H1 (cell line): ENCODE results near the gene LIN54. TPM values are rescaled to one million over a fixed set of nuclear protein-coding genes. Genes with fewer than 3 reads are reported as not detected.

Source experiments
- POLR2AphosphoS5 ChIP-seq: IDR thresholded peaks from 2 replicates; pipeline ENCODE4 v1.6.1; 2011; ENCODE audit warnings: low read depth, low read length
- RNF2 ChIP-seq: fragments of 200-900, 300-1000 bp; sonication (generic); IDR thresholded peaks from 2 replicates; pipeline ENCODE4 v1.7.1; 2016; ENCODE audit warnings: borderline replicate concordance, low read depth, mild to moderate bottlenecking, antibody characterized with exemption, low read length; ENCODE audit not compliant: poor library complexity, severe bottlenecking; ENCODE audit errors: missing control alignments
- SRF ChIP-seq: IDR thresholded peaks from 2 replicates; pipeline ENCODE4 v1.6.1; 2011; ENCODE audit warnings: mild to moderate bottlenecking, low read depth, low read length, moderate library complexity
- polyA plus RNA-seq, 7 experiments: library from polyadenylated mRNA; depleted of rRNA in 3 of 7; stranded (reverse) in 5 of 7; unstranded in 2 of 7; fragments of >200 nt in 5 of 7; fragments of 200-250 nt in 2 of 7; gene quantifications; 1 replicate in 5 of 7; 2 replicates in 1 of 7; 4 replicates in 1 of 7; pipeline versions ENCODE4 v1.2.1 to v1.2.3, GENCODE V29; 2011 to 2013; ENCODE audit warnings: missing spikeins in 2 of 7, mixed read lengths in 2 of 7
- total RNA-seq: library from RNA; stranded (reverse); fragmentation: NEBNext Ultra II Directional; extraction: Animal tissue kit (Norgen Biotek cat#: 25700); gene quantifications from 2 replicates; pipeline ENCODE4 v1.2.1, GENCODE V29; 2021
- TF ChIP-seq, protein P1 (sequence below), 3 experiments: IDR thresholded peaks; 1 replicate in 2 of 3; 2 replicates in 1 of 3; pipeline versions ENCODE4 v1.5.1 to v1.6.1; 2011; ENCODE audit warnings: low read length in 3 of 3, mild to moderate bottlenecking in 3 of 3, inconsistent platforms in 2 of 3, low read depth in 1 of 3, moderate library complexity in 1 of 3; ENCODE audit not compliant: insufficient read depth in 1 of 3; ENCODE audit errors: control extremely low read depth in 1 of 3

LIN54 gene
- total and polyA plus RNA-seq, 2 of the 8 experiments (the other 6 are each of a cell fraction or from before 2014, with no cell fraction given): 5.7 to 11.1 TPM

DNA sequence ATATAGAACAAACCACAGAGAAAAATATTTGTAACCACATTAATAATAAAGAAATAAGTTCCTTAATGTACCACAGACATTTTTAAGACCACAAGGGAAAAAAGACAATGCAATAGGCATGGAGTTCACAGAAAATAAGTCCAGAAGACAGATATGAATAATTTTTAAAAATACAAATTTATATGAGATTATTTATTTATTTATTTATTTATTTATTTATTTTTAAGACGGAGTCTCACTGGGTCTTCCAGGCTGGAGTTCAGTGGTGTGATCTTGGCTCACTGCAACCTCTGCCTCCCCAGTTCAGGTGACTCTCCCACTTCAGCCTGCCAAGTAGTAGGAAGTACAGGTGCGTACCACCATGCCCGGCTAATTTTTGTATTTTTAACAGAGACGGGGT, 56.4 kb downstream of the LIN54 start (continued):
- no peak for TF ChIP-seq SRF
- no peak for TF ChIP-seq RNF2
- TF ChIP-seq, protein P1, sequence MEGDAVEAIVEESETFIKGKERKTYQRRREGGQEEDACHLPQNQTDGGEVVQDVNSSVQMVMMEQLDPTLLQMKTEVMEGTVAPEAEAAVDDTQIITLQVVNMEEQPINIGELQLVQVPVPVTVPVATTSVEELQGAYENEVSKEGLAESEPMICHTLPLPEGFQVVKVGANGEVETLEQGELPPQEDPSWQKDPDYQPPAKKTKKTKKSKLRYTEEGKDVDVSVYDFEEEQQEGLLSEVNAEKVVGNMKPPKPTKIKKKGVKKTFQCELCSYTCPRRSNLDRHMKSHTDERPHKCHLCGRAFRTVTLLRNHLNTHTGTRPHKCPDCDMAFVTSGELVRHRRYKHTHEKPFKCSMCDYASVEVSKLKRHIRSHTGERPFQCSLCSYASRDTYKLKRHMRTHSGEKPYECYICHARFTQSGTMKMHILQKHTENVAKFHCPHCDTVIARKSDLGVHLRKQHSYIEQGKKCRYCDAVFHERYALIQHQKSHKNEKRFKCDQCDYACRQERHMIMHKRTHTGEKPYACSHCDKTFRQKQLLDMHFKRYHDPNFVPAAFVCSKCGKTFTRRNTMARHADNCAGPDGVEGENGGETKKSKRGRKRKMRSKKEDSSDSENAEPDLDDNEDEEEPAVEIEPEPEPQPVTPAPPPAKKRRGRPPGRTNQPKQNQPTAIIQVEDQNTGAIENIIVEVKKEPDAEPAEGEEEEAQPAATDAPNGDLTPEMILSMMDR (IDR thresholded peaks at IDR 0.05; ENCODE audit: control extremely low read depth in 1 of 3, insufficient read depth in 1 of 3, low read depth in 1 of 3, low read length in 3 of 3): no peak
- no peak for TF ChIP-seq POLR2AphosphoS5
